OCI-LY7 (cell line): ENCODE data around the gene SFI1. TPM values are rescaled to one million over a fixed set of nuclear protein-coding genes. Genes with fewer than 3 reads are reported as not detected.
"Not testable (repeated sequence)": the region's sequence is repeated elsewhere in the genome, so short reads cannot be mapped to it uniquely, and the experiment has no call there.

ENCODE experiments used
- BruUV-seq: library from RNA; stranded (reverse); fragments of 400-500 nt; replicated peaks from 2 replicates; lab custom pipeline; 2021; lab: Mats Ljungman, UMichigan
- CTCF ChIA-PET: fragments of 300-600 bp; sonication (Branson Sonifier 250); formaldehyde crosslinking; loops from one replicate; lab custom pipeline; 2022; ENCODE audit warnings: antibody characterized with exemption; ENCODE audit not compliant: unreplicated experiment; lab: Charles Lee
- POLR2A ChIA-PET: fragments of 300-600 bp; sonication (Branson Sonifier 250); formaldehyde crosslinking; loops from one replicate; lab custom pipeline; 2022; ENCODE audit warnings: antibody characterized with exemption; lab: Charles Lee
- DNase-seq: peaks from one replicate; pipeline ENCODE4 v3.0.0-alpha.2; 2015; ENCODE audit warnings: low spot score
- H2AFZ ChIP-seq: fragments of 200-600 bp; sonication (generic), shearing (Covaris generic); 2 replicates; pipeline ENCODE4 v1.6.1; 2014; ENCODE audit warnings: mild to moderate bottlenecking, antibody characterized with exemption, low read length, moderate library complexity
- H3K27ac ChIP-seq: fragments of 200-600 bp; sonication (generic); 2 replicates; pipeline ENCODE4 v1.5.1; 2014; ENCODE audit warnings: mixed run types, low read depth, mild to moderate bottlenecking, moderate library complexity, low read length, inconsistent platforms; ENCODE audit not compliant: poor library complexity, severe bottlenecking
- H3K36me3 ChIP-seq: fragments of 200-600 bp; sonication (generic); 2 replicates; pipeline ENCODE4 v1.6.1; 2014; ENCODE audit warnings: mild to moderate bottlenecking, antibody characterized with exemption, low read length, moderate library complexity, mixed read lengths; ENCODE audit not compliant: insufficient read depth
- H3K4me1 ChIP-seq: fragments of 200-600 bp; sonication (generic); 2 replicates; pipeline ENCODE4 v1.5.1; 2014; ENCODE audit warnings: mild to moderate bottlenecking, low read length; ENCODE audit not compliant: insufficient read depth, poor library complexity, severe bottlenecking
- H3K4me2 ChIP-seq: fragments of 200-600 bp; sonication (generic); 2 replicates; pipeline ENCODE4 v1.6.1; 2014; ENCODE audit warnings: mild to moderate bottlenecking, low read length
- H3K4me3 ChIP-seq: fragments of 200-600 bp; sonication (generic); 2 replicates; pipeline ENCODE4 v1.5.1; 2014; ENCODE audit warnings: mild to moderate bottlenecking, low read depth, low read length; ENCODE audit not compliant: poor library complexity, severe bottlenecking
- H3K79me2 ChIP-seq: fragments of 200-600 bp; sonication (generic); 2 replicates; pipeline ENCODE4 v1.6.1; 2016; ENCODE audit warnings: low read depth, mild to moderate bottlenecking, low read length, moderate library complexity, mixed read lengths; ENCODE audit not compliant: insufficient read depth
- H3K9me2 ChIP-seq: fragments of 200-600 bp; sonication (generic); 2 replicates; pipeline ENCODE4 v1.6.1; 2016; ENCODE audit warnings: mild to moderate bottlenecking, low read length, mixed read lengths; ENCODE audit not compliant: insufficient read depth
- H3K9me3 ChIP-seq: fragments of 200-600 bp; sonication (generic); 2 replicates; pipeline ENCODE4 v1.6.1; 2014; ENCODE audit warnings: mild to moderate bottlenecking, mixed run types, low read length, mixed read lengths
- H4K20me1 ChIP-seq: fragments of 200-600 bp; sonication (generic); 2 replicates; pipeline ENCODE4 v1.6.1; 2014; ENCODE audit warnings: mild to moderate bottlenecking, antibody characterized with exemption, low read length, moderate library complexity, mixed read lengths; ENCODE audit not compliant: insufficient read depth
- EZH2phosphoT487 ChIP-seq: fragments of 200-600 bp; sonication (generic); IDR thresholded peaks from 2 replicates; pipeline ENCODE4 v1.6.1; 2018; ENCODE audit warnings: low read depth, borderline replicate concordance, mild to moderate bottlenecking, mixed run types, antibody characterized with exemption, low read length, moderate library complexity, mixed read lengths
- intact Hi-C: fragments of 100-400 bp; cut with micrococcal nuclease; formaldehyde crosslinking; loops from one replicate; pipeline ENCODE4 v1.10.0; 2022; ENCODE audit not compliant: unreplicated experiment
- total RNA-seq, 2 experiments: library from RNA; depleted of rRNA in 1 of 2; stranded (reverse); fragments of >200 nt in 1 of 2; shearing (Covaris generic) in 1 of 2; gene quantifications; 2 replicates each; pipeline ENCODE4 v1.2.3, GENCODE V29; 2014 to 2022
- TF ChIP-seq, protein P1 (sequence below): fragments of 200-600 bp; sonication (generic); conservative IDR thresholded peaks from 2 replicates; pipeline ENCODE4 v1.5.1; 2014; ENCODE audit warnings: mild to moderate bottlenecking, antibody characterized with exemption, low read length, moderate library complexity, mixed read lengths

Gene SFI1
- total RNA-seq, 2 experiments from 2014 or later: 72.6 to 132 TPM

- Histone ChIP-seq H3K36me3 (peaks cover 71% of the 10 kb centered on the region), H3K79me2 (peaks cover 70% of the 10 kb centered on the region; the same call in 1 of the 2 replicates), H2AFZ (no peak overlapping the region), H3K9me2 (no peaks in the 10 kb centered on the region), H3K9me3 (no peaks in the 10 kb centered on the region), H3K27ac (no peak overlapping the region), H3K4me2 (no peak overlapping the region), H3K4me1 (no peaks in the 10 kb centered on the region), H3K4me3 (no peak overlapping the region), H4K20me1 (peaks cover 15% of the 10 kb centered on the region; the same call in 1 of the 2 replicates)
- TF ChIP-seq EZH2phosphoT487: no peak
- TF ChIP-seq, protein P1, sequence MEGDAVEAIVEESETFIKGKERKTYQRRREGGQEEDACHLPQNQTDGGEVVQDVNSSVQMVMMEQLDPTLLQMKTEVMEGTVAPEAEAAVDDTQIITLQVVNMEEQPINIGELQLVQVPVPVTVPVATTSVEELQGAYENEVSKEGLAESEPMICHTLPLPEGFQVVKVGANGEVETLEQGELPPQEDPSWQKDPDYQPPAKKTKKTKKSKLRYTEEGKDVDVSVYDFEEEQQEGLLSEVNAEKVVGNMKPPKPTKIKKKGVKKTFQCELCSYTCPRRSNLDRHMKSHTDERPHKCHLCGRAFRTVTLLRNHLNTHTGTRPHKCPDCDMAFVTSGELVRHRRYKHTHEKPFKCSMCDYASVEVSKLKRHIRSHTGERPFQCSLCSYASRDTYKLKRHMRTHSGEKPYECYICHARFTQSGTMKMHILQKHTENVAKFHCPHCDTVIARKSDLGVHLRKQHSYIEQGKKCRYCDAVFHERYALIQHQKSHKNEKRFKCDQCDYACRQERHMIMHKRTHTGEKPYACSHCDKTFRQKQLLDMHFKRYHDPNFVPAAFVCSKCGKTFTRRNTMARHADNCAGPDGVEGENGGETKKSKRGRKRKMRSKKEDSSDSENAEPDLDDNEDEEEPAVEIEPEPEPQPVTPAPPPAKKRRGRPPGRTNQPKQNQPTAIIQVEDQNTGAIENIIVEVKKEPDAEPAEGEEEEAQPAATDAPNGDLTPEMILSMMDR: no peak
- intact Hi-C loops: no loop called here
- BruUV-seq: no TSS peak
- DNase-seq: no peak
- ChIA-PET CTCF (no interaction called here), POLR2A (interaction anchor here (0.6 to 0.7 kb wide), 2 partner anchors 226 to 1299 kb away, joined by 3 to 6 read pairs; no protein-coding TSS in a partner anchor)
Observed at GRCh38 chr22:31503211-31503964, 7.1 kb downstream of the SFI1 start.

GRCh38 chr22:31504282-31504681 lies 7.9 kb downstream of the SFI1 start:
- peaks cover 15% of the 10 kb centered on the region; the same call in 1 of the 2 replicates for H4K20me1 ChIP-seq
- ChIA-PET CTCF (no interaction called here), POLR2A (no interaction called here)
- TF ChIP-seq, protein P1: no peak
- H3K27ac ChIP-seq: no peak overlapping the region
- no peaks in the 10 kb centered on the region for H3K9me2 ChIP-seq
- H3K4me1 ChIP-seq: no peaks in the 10 kb centered on the region
- no peak overlapping the region for H2AFZ ChIP-seq
- DNase-seq: no peak
- H3K79me2 ChIP-seq: peaks cover 61% of the 10 kb centered on the region; the same call in 1 of the 2 replicates
- H3K4me3 ChIP-seq: no peak overlapping the region
- no peak overlapping the region for H3K4me2 ChIP-seq
- no peaks in the 10 kb centered on the region for H3K9me3 ChIP-seq
- H3K36me3 ChIP-seq: peaks cover 73% of the 10 kb centered on the region
- no TSS peak for BruUV-seq
- intact Hi-C loops: no loop called here

- H3K4me1 ChIP-seq, H3K4me3 ChIP-seq, DNase-seq, intact Hi-C loops, POLR2A ChIA-PET, H3K9me3 ChIP-seq, CTCF ChIA-PET, H3K27ac ChIP-seq, BruUV-seq, H3K9me2 ChIP-seq, H4K20me1 ChIP-seq, H3K4me2 ChIP-seq, H2AFZ ChIP-seq: not testable (repeated sequence)
- Histone ChIP-seq H3K79me2 (peaks cover 42% of the 10 kb centered on the region; the same call in 1 of the 2 replicates), H3K36me3 (peaks cover 84% of the 10 kb centered on the region)
Observed at GRCh38 chr22:31507517-31507916, 11.2 kb downstream of the SFI1 start.
